Dedifferentiated amniotic fluid mesenchymal stem cell (primary cell): Measurements from ENCODE around the gene LZTR1.

ENCODE experiments used
- DNase-seq: peaks from one replicate; pipeline ENCODE4 v3.0.0-alpha.2; 2016; ENCODE audit errors: extremely low spot score

The LZTR1 gene

DNA sequence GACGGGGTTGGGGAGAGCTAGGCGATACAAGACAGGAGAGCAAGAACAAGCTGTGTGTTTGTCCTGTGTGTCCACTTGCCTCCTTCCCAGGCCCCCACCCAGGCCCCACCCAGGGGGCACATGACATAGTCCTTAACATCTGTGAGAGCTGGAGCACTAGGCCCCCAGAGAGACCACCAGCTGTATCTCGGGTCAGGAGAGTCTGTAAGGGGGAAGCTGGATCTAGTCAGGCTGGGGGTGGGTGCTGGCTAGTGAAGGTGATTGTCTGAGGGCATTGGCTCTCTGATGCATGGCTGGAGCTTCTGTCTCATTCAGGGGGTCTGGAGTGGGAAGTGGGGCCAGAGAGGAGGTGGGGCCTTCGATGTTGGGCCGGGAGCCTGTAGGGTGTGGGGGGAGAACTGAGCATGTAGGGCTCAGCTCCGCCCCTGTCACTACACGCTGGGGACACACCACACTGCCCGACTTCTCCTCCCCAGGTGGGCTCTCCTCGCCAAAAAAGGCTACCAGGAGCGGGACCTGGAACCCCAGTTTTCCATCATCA is 33.4 kb downstream of the LZTR1 start:
- no peak for DNase-seq

DNA sequence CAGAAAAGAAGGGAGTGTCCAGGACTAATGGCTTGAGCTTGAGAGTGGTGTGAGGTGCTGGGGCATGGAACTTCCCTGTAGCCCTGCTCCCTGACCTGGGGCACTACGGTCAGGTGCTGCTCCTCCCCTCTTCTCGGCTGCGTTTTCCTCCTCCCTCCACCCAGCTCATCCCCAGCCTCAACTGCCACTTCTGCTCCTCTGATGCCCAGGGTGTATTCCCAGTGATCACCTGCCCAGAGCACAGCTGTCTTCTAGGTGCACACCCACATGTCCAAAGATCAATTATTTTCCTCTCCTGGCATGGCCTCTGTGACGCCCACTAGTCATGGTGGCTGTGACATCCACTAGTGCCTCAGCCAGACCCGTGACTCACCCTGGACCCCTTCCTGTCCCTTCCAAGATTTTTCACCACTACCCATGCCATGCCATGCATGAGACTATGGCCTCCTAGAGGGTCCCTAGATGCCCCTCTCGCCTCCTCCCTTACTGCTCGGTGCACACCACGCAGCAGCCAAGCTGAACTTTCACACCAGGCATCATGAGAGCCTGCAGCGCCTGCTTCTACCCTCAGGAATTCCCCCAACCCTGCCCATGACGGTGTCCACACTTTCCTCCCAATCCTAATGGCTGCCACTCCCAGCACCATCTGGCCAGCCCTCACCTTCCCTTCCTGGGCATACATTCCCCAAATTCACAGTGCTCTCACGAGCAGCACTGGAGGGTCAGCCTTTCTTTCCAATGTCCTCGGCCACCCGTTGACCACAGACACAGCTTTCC is 34.7 kb downstream of the LZTR1 start:
- no peak for DNase-seq

DNA sequence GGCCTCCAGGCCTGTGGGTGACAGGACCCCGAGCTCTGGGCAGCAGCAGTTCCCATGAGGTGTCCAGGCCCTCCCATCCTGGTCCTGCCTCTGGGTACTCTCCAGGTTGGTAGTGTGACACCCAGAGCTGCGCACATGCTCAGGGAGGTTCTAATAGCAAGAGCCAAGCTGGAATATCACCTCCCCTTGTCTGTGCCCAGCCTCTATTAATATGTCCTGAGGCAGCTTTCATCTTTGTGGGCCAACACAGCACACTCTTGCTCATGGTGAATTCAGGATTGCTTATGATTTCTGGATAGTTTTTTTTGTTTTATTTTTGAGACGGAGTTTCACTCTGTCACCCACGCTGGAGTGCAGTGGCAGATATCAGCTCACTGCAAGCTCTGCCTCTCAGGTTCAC is 36.2 kb downstream of the LZTR1 start:
- no peak for DNase-seq

DNA sequence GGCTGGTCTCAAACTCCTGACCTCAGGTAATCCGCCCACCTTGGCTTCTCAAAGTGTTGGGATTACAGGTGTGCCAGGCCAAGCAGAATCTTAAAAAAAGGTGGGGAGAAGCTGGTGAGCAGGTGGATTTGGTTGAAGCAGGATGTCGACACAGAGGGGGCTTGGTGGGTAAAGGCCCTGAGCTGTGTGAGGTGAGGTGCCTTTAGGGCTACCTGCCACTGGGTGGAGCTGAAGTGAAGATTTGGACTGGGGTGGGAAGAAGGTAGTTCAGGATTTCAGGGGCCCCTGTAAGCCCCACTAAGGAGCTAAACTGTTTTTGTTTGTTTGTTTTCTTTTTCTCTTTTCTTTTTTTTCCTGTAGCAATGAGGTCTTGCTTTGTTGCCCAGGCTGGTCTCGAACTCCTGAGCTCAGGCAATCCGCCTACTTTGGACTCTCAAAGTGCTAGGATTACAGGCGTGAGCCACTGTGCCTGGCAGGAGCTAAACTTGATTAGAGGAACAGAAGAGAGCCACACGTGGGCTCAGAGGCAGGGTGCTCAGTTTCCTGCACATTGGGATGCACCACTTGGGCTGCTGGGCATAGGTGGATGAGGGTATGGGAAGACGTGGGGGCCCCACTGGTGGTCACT is 38.8 kb downstream of the LZTR1 start:
- no peak for DNase-seq

DNA sequence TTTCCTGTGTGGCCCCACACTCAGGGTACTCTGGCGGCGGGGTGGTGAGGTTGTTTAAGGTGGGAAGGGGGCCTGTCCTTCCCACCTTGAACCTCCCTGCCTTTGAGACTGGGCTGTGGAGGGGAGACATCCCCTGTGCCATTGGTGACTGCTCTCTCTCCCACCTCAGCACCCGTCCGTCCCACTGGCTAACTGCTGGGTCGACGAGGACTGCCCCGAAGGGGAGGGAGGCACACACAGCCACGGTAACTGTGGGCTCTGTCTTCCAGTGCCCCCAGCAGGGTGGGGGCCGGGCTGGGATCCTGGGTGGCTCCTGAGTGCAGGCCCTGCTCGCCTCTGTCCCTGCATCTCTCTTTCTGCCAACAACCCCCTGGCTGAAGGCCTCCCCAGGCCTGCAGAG is 40.4 kb downstream of the LZTR1 start:
- DNase-seq: no peak

DNA sequence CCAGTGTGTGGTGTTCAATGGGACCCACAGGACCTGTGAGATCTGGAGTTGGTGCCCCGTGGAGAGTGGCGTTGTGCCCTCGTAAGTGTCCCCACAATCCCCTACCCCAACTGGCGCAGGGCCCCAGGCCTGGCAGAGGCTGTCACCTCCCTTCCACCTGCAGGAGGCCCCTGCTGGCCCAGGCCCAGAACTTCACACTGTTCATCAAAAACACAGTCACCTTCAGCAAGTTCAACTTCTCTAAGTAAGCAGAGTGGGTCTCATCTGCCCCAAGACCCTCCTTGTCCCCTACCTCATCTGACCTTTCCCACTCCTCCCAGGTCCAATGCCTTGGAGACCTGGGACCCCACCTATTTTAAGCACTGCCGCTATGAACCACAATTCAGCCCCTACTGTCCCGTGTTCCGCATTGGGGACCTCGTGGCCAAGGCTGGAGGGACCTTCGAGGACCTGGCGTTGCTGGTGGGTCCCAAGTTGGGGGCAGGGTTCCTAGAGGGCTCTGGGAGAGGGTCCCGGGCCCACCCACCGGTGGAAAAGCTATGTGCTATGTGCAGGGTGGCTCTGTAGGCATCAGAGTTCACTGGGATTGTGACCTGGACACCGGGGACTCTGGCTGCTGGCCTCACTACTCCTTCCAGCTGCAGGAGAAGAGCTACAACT is 41.0 kb downstream of the LZTR1 start:
- DNase-seq: no peak

DNA sequence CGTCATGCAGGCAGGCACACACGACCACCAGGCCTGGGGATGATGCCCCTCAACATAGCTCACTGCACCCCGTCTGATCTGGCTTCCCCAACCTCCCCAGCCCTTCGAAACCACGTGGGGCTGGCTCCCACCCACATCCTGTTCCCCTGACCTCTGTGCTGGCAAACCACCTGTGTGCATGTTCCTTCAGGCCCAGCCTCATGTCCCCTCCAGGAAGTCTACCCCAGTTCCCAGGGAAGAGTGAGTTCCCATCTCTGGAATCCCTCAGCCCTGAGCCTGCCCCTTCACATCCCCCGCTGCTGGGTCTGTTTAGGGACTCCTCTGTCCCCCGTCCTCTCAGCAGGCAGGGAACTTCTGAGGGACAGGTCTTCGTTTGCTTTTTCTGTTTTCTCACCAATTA is 43.2 kb downstream of the LZTR1 start:
- no peak for DNase-seq

DNA sequence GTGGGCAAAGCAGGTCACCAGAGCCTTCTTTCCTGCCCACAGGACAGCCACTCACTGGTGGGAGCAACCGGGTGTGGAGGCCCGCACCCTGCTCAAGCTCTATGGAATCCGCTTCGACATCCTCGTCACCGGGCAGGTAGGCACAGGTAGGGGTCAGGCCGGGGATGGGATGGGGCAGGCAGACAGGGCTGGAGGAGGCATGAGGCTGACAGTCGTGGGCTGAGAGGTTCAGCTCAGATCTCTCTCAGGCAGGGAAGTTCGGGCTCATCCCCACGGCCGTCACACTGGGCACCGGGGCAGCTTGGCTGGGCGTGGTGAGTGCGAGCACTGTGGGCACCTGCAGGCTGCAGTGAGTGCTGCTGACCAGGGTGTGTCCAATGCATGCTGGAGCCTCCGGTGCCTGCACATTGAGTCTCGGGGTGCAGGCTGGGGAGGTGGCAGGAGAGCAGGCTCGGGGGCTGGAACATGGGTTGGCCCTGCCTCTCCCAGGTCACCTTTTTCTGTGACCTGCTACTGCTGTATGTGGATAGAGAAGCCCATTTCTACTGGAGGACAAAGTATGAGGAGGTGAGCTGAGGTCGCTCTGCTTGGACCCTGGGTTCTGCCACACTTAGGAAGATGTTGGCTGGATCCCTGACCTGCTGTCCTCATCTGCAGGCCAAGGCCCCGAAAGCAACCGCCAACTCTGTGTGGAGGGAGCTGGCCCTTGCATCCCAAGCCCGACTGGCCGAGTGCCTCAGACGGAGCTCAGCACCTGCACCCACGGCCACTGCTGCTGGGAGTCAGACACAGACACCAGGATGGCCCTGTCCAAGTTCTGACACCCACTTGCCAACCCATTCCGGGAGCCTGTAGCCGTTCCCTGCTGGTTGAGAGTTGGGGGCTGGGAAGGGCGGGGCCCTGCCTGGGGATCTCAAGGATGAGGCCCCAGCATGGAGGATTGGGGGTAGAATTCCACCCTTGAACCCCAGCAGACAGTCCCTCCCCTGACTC is 44.0 kb downstream of the LZTR1 start:
- no peak for DNase-seq

DNA sequence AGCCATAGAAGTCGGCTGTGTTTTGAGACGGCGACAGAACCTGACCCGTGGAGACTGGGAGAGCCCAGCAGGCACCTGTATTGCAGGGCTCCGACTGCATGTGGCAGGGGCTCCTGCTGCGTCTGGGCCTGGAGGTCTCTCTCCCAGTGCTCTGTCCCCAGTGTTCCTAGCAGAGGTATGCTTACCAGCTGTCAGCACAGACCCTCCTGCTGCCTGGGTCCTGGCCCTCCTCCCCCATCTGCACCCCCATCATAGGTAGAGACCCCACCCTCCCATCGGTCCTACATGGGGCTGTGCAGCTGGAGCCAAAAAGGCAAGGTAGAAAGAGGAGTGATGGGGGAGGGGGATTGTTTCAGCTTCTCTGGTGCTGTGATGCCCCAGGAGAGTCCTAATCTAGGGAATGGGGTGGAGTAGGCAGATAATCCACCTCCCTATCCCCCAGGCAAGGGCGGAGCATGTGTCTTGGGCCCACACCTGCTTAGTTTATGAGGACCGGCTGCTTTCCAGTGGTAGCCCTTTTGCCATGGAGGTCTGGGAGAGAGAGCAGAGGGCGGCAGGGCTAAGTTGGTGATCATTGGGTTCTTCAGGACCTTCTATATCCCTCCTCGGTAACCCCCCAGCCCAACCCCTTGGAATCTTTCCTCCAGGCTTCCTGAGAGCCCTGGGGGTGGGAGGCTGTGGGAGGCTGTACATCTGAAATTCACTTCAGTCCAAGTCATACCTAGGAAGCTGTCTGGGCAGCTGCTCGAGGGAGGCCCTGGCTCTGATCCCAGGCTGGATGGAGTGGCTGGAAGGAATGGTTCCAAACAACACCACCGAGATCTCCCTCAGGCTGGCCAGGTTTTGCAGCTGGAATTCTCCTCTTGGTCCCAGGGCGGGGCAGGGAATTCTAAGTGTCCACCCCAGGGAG is 44.9 kb downstream of the LZTR1 start:
- DNase-seq: no peak

DNA sequence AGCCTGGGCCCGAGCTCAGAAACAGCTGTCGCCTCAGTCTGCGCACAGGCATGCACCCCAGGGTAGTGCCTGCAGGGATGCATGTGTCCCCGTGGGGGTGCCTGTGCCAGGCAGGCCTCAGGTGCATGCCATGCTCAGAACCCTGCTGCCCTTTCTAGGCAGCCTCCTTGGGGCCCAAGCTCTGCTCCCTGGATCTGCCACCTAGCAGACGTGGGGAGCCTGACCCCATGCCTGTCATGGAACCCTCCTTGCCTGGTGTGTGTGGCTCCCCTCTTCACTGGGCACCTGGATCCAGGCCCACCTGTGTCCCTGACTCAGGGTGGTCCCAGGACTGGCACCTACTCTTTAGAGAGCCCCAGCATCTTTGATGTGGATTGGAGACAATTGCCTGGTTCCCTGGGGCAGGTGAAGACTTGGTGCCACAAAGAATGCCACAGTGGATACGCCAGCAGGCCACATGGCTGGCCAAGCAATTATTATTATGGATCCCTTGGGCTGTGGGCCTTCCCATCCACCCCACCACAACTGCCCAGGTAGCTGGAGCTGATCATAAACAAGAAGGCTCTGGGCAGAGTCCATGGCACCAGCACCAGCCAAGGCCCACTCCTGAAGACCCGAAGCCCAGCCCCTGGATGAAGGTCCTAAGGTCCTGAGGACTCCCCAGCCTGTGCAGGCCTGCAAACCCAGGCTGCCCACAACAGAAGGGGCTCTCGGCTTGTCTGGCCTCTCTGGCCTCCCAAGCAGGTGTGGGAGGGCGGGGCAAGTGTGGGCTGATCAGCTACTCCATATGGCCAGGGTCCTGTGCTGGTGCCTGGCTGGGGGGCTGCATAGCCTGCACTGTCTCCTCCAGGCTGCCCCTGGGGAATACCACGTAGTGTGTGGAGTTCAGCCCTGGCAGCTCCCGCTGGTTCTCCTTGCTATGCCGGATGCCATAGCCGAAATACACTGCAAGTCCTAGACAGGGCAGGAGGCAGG is 46.5 kb downstream of the LZTR1 start:
- no peak for DNase-seq

DNA sequence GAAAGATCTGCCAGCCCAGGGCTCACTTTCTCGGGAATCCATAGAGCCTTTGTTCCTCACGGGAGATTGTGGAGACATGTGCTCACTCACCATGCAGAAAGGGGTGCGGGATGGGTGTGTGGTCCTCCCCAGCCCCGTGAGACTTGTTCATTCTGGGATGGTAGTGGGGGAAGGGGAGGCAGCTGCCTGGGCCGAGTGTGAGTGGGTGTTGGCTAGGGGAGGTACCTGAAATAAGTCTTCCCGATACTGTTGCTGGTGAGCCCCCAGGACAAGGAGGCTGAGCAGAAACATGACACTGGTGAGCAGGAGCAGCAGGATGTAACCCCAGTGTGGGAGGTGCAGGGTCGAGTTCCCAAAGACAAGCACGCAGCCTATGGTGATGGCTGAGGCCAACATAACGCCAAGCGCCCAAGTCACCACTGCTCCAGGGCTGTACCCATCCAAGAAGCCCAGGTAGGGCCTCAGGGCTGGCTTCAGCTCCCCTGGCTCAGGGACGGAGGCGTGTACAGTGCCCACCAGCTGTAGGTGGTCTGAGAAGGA is 47.5 kb downstream of the LZTR1 start:
- no peak for DNase-seq

DNA sequence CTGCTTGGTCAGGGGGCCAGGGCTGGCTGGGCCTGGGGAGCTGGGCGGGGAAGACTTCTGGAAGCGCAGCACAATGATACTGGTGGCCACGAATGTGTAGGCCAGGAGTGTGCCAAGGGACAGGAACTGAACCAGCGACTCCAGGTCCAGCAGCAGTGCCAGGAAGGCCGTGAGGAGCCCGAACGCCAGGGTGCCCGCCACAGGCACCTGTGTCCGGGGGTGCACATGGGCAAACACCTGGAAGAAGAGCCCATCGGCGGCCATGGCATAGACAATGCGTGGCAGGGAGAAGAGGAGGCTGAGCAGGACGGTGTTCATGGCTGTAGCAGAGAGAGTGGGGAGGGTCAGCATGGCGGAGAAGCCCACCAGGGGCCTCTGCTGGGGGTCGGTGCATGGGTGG is 47.9 kb downstream of the LZTR1 start:
- DNase-seq: no peak

DNA sequence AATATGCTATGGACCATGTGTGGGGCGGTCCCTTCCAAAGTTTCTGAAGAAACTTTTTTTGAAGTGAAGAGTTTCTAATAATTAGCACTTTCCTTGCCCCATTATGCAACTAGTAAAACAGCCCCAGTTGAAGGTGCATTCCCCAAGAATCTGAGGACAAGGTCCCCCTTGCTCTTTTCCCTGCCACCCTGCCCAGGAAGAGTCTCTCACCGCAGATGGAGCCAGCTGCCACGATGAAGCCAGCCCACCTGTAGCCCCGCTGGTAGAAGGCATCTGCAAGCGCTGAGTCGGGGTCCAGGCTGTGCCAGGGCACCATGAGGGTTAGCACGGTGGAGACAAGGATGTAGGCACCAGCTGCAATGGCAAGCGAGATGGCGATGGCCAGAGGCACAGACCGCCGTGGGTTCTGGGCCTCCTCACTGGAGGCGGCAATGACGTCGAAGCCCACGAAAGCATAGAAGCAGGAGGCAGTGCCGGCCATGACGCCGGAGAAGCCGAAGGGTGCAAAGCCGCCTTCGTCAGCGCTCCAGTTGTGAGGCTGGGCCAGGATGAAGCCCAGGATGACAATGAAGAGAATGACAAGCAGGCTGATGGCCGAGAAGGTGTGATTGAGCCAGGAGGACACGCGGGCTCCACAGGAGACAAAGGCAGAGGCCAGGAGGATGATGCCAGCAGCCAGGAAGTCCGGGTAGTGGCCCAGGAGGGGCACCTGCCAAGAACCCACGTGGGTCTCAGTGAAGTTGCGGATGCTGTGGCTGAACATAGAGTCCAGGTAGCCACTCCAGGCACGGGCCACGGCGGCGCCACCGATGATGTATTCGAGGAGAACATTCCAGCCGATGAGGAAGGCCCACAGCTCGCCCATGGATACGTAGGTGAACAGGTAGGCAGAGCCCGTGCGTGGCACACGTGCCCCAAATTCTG is 48.8 kb downstream of the LZTR1 start:
- DNase-seq: no peak

DNA sequence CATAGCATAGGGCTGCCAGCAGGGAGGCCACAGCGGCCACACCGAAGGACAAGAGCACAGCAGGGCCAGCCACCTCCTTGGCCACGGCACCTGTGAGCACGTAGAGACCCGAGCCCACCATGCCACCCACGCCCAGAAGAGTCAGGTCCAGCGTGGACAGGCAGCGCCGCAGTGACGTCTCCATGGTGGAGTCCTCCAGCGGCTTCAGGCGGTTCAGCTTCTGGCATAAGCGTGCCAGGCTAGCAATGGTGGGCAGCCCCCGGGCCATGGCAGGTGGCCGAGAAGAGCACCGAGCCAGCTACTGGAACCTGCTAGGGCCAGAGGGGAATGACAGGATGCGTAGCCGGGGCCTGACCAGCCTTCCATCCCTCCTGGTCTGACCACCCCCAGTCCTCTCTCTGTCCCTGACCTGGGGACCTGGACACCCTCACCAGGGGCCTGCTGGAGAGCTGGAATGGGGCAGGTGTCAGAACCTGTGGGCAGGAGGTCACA is 49.5 kb downstream of the LZTR1 start:
- DNase-seq: no peak

DNA sequence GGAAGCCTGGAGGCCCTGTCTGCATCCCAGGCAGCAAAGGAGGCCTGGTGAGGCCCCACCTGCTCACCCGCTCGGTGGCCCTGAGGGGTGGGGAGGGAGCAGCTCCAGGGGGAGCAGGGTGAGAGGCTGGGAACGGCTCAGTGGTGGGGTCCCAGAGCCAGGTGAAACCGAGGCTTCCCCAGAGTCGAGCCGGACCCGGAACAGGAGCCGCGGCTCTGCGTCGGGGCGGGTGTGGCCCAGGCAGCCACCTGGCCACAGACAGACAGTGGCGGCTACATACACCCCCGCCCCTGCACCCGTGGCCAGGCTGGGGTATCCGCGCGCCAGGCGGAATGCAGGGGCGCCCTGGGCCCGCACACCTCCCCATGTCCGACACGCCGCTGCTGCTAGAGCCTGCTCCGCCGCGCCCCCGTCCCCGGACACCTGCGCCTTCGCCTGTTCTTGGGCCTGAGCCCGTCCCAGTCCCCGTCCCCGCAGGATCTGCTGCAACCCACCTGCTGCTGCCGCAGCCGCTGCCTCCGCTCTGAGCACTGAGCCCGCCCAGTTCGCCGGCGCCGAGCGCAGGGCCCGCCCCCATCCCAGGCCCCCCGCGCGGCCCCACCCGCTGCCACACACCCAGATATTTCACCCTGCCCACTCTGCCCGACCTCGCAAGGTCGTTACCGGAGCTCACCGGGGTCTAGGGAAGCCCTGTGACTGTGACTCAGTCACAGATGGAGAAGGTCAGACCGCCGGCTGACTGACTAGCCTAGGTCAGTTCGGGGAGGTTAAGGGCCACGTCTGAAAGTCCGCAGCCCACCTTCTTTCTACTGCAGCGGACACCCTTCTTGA is 50.2 kb downstream of the LZTR1 start, which contains the start of gene SLC7A4:
Gene SLC7A4 (minus strand): TSS at position 525 of the 831 bp plus-strand sequence. CDS start 749 bp downstream, outside the sequence.
- DNase-seq: no peak

DNA sequence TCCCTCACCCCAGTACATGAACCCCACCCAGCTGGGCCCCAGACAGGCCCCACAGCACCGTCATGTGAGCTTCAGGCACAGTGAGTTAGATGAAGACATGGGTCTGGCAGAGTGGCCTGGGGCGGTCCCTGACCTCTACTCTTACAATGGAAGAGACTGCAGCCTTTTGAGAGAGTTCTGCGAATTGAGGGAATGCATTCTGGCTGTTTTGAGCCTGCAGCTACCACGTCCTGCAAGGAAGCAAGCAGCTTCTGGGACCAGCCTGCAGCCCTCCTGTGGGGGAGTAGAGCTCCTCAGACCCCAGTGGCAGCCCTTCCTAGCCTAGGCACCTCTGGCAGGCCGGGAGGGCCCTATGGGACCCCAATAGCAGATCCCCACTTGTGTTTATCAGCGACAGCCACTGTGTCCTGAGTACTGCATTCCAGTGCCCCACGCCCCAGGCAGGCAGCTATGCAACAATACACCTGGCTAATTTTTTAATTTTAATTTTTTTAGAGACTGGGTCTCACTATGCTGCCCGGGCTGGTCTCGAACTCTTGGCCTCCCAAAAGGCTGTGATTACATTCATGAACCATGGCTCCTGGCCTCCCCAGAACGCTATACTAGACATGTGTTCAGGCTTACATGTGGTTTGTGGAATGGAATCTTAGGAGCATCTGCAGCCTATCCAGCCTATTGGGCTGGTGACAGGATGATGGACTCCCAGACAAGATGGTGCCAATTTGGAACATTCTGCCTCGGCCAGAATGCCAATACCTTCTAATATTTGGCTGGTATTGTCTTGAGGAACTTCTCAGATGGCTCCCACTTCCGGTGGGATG is 51.0 kb downstream of the LZTR1 start:
- no peak for DNase-seq
